Panc1 (cell line): ENCODE measurements around the gene SMC3.

Experiments
- POLR2AphosphoS5 ChIP-seq: IDR thresholded peaks from 2 replicates; pipeline ENCODE4 v1.6.1; 2012; ENCODE audit warnings: mild to moderate bottlenecking, low read depth, low read length, moderate library complexity
- REST ChIP-seq, 2 experiments: IDR thresholded peaks; 2 replicates each; pipeline ENCODE4 v1.6.1; 2011 to 2012; ENCODE audit warnings: low read depth in 2 of 2, control low read depth in 1 of 2, low read length in 1 of 2, mild to moderate bottlenecking in 1 of 2, moderate library complexity in 1 of 2; ENCODE audit not compliant: insufficient read depth in 1 of 2
- SIN3A ChIP-seq: IDR thresholded peaks from 2 replicates; pipeline ENCODE4 v1.6.1; 2012; ENCODE audit warnings: low read depth, mild to moderate bottlenecking, low read length, moderate library complexity, borderline replicate concordance; ENCODE audit not compliant: insufficient read depth
- TF ChIP-seq, protein P1 (sequence below): fragments of 450-650 bp; IDR thresholded peaks from 2 replicates; pipeline ENCODE4 v1.5.1; 2017; ENCODE audit warnings: mild to moderate bottlenecking

GRCh38 chr10:110560012-110560411 is 7.5 kb upstream of the SMC3 start:
- no peak for TF ChIP-seq SIN3A
- TF ChIP-seq, protein P1, sequence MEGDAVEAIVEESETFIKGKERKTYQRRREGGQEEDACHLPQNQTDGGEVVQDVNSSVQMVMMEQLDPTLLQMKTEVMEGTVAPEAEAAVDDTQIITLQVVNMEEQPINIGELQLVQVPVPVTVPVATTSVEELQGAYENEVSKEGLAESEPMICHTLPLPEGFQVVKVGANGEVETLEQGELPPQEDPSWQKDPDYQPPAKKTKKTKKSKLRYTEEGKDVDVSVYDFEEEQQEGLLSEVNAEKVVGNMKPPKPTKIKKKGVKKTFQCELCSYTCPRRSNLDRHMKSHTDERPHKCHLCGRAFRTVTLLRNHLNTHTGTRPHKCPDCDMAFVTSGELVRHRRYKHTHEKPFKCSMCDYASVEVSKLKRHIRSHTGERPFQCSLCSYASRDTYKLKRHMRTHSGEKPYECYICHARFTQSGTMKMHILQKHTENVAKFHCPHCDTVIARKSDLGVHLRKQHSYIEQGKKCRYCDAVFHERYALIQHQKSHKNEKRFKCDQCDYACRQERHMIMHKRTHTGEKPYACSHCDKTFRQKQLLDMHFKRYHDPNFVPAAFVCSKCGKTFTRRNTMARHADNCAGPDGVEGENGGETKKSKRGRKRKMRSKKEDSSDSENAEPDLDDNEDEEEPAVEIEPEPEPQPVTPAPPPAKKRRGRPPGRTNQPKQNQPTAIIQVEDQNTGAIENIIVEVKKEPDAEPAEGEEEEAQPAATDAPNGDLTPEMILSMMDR = no peak
- TF ChIP-seq POLR2AphosphoS5 = no peak
- no peak for TF ChIP-seq REST (IDR thresholded peaks at IDR 0.05; ENCODE audit: insufficient read depth in 1 of 2, low read depth in 2 of 2, low read length in 1 of 2)
